Cardiac fibroblast (primary cell): ENCODE data around the gene LRP5.
A peak's percentile ranks its signal among the peaks of the same experiment; 100 is the strongest.

ENCODE experiments used
- DNase-seq, 2 donors: peaks; one replicate each; pipeline versions ENCODE4 v3.0.0 to v3.0.0-alpha.2; 2010; ENCODE audit warnings: low read depth in 2 of 2
- H3K4me3 ChIP-seq, 2 donors: replicated peaks in 1 of 2; 1 replicate in 1 of 2; 2 replicates in 1 of 2; pipeline ENCODE4 v1.5.1; 2011; ENCODE audit warnings: low read depth in 2 of 2, low read length in 2 of 2, mild to moderate bottlenecking in 2 of 2, moderate library complexity in 1 of 2
- CTCF ChIP-seq: IDR thresholded peaks from one replicate; pipeline ENCODE4 v1.5.1; 2011; ENCODE audit warnings: low read depth, mild to moderate bottlenecking, low read length, inconsistent platforms

LRP5 gene

DNA sequence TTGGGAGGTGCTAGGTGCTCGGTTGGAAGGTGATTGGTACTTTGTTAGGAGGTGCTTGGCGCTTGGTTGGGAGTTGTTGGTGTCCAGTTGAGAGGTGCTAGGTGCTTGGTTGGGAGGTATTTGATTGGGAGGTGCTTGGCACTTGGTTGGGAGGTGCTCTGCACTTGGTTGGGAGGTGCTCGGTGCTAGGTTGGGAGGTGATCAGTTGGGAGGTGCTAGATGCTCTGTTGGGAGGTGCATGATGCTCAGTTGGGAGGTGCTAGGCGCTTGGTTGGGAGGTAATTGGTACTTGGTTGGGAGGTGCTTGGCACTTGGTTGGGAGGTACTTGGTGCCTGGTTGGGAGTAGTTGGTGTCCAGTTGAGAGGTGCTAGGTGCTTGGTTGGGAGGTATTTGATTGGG, 40.2 kb downstream of the LRP5 start:
- H3K4me3 ChIP-seq: no peak overlapping the region
- no peak for DNase-seq
- no peak for TF ChIP-seq CTCF

DNA sequence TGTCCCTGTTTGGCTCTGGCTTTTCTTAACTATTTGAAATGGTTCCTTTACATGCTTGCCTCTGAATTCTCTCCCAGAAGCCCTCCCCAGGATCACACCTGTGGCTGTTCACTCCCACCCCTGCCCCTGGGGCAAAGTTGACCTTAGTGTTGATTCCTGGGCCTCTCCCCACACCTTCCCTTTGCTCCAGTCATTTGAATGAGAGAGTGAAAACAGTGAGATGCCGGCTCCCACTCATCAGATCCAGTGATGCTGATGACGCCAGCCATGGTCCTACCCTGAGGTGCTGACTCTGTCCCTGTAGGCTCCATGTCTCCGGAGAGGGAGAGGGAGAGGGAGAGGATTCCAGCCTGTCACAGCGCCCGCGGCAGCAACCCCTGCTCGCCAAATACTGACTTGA, 40.7 kb downstream of the LRP5 start:
- TF ChIP-seq CTCF: no peak
- H3K4me3 ChIP-seq: no peak overlapping the region
- no peak for DNase-seq

DNA sequence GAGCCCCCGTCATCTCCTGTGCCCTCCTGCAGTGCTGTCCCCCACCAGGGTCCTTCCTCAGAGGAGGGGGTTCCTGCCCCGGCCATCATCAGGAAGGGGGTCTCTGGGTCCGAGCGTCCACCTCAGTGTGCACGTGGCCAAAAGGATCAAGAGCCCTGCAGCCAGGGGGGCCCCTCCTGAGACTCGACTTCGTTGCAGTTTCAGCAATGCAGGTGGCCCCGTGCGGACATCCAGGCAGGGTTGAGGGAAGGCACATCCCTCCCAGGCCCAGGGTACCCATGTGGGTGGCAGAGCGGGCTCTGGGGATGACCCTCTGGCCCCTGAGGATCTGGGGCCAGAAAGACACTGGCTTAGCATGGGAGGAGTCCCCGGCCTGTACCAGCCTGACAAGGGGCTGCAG, 41.3 kb downstream of the LRP5 start:
- H3K4me3 ChIP-seq: no peak overlapping the region
- no peak for DNase-seq
- TF ChIP-seq CTCF: no peak

GRCh38 chr11:68354148-68354872, 41.9 kb downstream of the LRP5 start:
- DNase-seq: peak; percentile 78 to 95
- TF ChIP-seq CTCF: no peak

DNA sequence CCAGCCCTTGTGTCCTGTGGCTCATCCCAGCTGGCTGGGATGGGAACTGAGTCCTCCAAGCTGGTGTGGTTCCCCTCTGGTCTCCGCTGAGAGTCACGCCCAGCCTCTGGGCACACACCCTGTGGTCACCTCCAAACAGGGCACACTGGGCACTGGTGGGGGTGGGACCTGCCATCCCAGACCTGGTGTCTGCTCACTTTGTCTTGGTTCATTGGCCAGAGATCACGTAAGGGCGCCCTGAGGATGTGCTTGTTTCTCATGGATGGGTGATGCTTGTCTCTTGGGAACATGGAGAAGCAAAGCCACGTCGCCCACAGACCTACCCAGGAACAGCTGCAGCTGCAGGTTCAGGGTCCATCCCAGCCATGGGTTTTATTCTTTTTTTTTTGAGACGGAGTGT, 43.1 kb downstream of the LRP5 start:
- no peak for TF ChIP-seq CTCF
- DNase-seq: no peak
- H3K4me3 ChIP-seq: no peak overlapping the region

More at GRCh38 chr11:68354148-68354872, 41.9 kb downstream of the LRP5 start:
- H3K4me3 ChIP-seq: no peak overlapping the region

DNA sequence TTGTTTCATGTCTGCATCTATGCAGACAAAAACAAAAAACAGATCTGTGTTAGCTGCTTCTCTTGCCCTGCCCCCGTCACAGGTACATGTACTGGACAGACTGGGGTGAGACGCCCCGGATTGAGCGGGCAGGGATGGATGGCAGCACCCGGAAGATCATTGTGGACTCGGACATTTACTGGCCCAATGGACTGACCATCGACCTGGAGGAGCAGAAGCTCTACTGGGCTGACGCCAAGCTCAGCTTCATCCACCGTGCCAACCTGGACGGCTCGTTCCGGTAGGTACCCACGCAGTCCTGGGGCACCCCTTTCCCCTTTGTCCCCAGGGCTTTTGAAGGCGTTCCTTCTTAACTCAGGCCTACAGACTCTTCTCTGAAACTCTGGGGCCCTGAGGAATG, 45.2 kb downstream of the LRP5 start:
- DNase-seq: no peak
- TF ChIP-seq CTCF: no peak
- no peak overlapping the region for H3K4me3 ChIP-seq

GRCh38 chr11:68358416-68358815, 46.0 kb downstream of the LRP5 start:
- no peak for TF ChIP-seq CTCF
- DNase-seq: no peak

More at GRCh38 chr11:68358416-68358815, 46.0 kb downstream of the LRP5 start:
- no peak overlapping the region for H3K4me3 ChIP-seq
